ENCODE measurements around the gene HSF4.
"Not testable (repeated sequence)": the region's sequence is repeated elsewhere in the genome, so short reads cannot be mapped to it uniquely, and the experiment has no call there.

Gene HSF4, protein sequence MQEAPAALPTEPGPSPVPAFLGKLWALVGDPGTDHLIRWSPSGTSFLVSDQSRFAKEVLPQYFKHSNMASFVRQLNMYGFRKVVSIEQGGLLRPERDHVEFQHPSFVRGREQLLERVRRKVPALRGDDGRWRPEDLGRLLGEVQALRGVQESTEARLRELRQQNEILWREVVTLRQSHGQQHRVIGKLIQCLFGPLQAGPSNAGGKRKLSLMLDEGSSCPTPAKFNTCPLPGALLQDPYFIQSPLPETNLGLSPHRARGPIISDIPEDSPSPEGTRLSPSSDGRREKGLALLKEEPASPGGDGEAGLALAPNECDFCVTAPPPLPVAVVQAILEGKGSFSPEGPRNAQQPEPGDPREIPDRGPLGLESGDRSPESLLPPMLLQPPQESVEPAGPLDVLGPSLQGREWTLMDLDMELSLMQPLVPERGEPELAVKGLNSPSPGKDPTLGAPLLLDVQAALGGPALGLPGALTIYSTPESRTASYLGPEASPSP

DNA sequence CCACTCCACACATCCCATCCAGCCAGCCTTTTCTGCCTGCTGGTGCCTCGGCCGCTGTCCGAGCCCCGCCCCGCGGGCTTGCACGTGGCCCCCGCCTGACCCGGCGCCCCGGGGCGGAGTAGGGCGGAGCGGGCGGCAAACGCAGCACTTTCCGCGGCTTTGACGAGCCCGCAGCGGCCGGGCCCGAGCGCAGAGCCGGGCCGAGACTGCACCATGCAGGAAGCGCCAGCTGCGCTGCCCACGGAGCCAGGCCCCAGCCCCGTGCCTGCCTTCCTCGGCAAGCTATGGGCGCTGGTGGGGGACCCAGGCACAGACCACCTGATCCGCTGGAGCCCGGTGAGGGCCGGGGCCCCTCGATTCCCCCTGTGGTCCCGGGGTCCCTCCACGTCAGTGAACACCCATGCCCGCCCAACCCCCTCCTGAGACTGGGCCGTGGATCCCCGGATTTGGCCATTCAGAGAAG lies at the start of gene HSF4:
Gene HSF4 (plus strand): TSS at position 147 of the 463 bp plus-strand sequence. CDS start 67 bp downstream, at position 214.
- no peak for DNase-seq (ENCODE audit: low read depth in 2 of 2)

DNA sequence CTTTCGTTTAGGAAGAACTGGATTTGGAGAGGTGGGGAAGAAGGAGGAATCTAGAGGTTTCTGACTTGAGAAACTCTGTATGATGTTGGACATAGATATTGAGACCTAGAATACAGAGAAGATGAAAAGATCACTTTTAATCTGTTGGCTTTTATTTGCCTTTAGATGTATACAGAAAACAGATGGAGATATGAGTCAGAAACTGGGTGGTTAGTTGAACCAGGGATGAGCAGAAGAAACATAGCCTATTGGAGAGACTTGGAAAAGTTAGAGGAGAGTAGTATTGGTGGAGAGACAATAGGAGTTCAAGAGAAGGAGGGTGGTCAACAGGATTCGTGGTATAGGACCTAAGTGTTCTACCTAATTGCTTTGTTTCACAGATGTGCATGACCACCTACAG lies 49.8 kb upstream of the HSF4 start:
- DNase-seq (ENCODE audit: low read depth in 2 of 2): no peak

DNA sequence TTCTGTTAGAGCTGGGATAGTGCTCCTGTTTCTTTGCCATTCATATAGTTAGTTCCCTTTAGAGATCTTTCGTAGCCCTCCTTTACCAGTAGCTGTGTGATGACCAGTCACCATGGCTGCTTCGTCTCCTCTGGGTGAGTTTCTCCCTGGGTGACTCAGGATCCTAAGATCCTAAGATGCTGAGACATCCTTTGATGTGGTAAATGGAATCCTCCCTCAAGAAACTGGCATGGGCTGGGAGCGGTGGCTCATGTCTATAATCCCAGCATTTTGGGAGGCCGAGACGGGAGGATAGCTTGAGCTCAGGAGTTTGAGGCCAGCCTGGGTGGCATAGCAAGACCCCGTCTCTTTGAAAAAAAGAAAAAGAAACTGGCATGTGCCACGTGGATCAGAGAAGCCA lies 48.9 kb upstream of the HSF4 start:
- no peak for DNase-seq (ENCODE audit: low read depth in 2 of 2)

DNA sequence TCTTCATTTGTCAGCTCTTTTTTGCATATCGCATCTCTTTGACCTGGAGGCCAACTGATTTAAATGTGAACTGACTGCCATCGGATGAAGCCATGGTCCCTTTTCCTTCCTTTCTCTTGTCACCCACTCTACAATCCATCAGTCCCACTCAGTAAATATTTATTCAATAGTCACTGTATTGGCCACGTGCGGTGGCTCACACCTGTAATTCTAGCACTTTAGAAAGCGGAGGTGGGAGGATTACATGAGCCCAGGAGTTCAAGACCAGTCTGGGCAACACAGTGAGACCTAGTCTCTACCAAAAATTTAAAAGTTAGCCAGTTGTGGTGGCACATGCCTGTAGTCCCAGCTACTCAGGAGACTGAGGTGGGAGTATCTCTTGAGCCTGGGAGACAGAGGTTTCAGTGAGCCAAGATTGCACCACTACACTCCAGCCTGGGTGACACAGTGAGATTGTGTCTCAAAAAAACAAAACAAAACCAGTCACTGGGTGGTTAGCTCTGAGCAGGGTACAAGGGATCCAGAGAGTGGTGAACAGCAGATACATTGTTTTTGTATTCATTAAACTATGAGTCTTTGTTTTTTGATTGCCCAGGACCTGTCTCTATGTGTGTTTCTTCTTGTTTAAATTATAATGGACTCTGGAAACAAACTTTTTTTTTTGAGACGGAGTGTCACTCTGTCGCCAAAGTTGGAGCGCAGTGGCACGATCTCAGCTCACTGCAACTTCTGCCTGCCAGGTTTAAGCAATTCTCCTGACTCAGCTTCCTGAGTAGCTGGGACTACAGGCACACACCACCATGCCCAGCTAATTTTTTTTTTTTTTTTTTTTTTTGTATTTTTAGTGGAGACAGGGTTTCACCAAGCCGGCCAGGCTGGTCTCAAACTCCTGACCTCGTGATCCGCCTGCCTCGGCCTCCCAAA lies 47.9 kb upstream of the HSF4 start:
- DNase-seq (ENCODE audit: low read depth in 2 of 2): no peak

DNA sequence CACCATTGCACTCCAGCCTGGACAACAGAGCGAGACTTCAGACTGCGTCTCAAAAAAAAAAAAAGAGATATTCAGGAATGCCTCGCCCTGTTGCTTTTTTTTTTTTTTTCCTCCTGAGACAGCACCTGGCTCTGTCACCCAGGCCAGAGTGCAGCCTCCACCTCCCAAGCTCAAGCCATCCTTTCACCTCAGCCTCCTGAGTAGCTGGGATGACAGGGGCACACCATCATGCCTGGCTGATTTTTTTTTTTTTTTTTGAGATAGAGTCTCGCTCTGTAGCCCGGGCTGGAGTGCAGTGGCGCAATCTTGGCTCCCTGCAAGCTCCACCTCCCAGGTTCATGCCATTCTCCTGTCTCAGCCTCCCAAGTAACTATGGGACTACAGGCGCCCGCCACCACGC lies 46.8 kb upstream of the HSF4 start:
- DNase-seq (ENCODE audit: low read depth in 2 of 2): no peak

DNA sequence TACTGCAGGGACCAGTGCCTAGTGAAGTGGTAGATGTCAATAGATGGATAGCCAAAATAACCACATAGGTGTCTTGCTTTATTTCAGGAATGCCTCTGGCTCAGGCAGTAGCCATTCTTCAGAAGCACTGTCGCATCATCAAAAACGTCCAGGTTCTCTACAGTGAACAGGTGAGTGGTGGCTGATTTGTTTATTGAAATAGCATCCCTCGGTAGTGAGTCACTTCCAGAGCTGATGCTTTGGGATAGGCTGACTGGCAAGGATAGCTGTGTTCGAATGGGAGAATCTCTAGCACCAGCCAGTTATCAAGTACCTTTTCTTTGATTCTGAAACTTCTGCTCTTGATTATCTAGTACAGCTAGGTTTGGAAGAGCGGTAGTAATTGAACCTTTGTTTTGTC lies 44.5 kb upstream of the HSF4 start:
- no peak for DNase-seq (ENCODE audit: low read depth in 2 of 2)

DNA sequence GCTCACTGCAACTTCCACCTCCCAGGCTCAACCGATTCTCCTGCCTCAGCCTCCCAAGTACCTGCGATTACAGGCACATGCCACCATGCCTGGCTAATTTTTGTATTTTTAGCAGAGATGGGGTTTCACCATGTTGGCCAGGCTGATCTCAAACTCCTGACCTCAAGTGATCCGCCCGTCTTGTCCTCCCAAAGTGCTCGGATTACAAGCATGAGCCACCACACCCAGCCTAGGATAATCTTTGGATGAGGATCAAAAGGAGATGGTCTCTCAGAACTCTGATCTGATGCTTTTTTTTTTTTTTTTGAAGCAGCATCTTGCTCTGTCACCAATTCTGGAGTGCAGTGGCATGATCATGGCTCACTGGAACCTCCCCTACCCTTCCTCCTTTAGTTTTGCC lies 41.7 kb upstream of the HSF4 start:
- DNase-seq (ENCODE audit: low read depth in 2 of 2): not testable (repeated sequence)

DNA sequence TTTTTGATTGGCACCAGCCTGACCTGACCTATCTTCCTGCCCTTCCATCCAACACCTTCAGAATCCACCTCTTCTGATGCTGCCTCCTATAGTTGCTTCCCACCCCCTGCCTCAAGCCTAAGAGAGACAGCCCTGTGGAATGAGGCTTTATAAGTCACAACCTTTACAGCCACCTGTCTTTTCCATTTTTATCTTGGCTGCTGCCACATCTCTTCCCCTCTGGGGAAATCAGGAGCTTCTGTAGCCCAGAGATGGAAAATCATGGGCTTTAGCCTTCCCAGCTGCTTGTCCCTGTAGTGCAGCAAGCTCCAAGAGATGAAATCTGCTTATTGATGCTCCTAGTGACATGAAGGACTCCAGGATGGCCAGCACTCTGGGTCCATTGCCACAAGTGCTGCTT lies 36.1 kb upstream of the HSF4 start:
- no peak for DNase-seq (ENCODE audit: low read depth in 2 of 2)

DNA sequence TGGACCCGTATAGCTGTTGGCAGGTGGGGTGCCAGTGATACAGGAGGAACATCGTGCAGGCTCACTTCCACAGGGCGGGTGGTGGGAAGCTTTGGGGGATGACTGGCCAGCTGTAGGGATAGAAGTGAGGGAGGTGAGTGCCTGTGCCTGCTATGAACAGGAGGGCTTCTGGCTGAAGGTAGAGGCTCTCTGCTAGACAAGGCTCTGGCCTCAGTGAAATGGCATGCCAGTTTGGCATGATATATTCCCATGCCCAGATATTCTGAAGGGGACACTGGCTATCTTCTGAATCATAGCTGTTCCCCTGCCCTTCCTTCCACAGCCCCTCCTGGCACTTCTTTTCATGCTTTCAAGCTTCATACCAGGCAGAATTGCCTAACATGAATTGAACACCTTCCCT lies 35.7 kb upstream of the HSF4 start:
- DNase-seq (ENCODE audit: low read depth in 2 of 2): no peak

DNA sequence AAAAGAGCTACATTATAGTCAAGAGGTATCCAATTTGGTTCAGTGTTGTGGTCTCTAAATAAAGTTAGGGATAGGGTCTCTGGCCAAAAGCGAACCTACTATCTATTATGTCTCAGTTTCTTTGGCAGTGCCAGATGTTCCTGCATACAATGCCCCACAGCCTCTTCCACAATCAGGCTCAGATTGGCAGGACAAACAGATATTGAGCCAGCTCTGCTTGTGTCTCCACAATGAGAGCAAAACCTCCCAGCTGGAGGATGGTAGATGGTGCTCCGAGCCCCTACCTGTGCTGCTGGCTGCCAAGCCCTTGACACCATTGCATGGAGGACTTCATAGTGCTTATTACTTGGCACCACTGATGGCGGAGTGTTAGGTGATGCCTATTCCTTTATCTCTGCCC lies 35.1 kb upstream of the HSF4 start:
- no peak for DNase-seq (ENCODE audit: low read depth in 2 of 2)

DNA sequence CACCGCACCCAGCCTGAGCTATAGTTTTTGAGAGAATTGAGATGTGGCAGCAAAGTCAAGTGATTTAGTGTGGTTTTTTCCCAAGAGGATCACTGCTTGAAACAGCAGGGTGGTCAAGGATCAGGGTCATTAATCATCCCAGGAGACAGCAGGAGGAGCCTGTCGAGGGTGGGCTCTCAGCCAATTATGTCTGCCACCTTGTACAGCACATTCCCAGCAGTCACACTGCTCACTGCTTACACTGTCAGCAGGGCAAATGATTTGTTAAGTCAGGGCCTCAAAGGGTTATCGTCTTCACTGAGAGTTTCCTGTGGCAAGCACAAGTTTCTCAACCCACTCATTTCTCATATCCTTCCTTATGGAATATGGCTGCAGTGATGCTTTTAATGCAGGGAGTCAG lies 26.9 kb upstream of the HSF4 start:
- no peak for DNase-seq (ENCODE audit: low read depth in 2 of 2)

DNA sequence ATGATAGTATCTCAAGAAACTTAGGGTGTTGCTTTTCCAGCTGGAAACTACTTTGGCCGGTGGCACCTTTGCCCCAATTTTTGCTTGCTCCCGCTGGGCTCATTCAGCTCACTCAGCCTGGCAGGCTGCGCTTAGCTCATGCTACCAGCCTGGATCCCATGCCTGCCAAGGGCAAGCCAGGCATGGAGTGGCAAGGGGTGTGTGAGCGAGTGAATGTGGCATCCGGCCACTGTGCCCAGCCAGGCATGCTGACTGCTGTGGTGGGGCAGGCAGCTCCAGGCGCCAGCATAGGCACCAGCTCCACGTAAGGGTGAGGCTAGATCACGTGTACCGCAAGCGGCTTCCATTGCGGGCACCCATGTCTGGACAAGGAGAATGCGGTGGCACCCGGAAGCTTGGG lies 23.2 kb upstream of the HSF4 start:
- no peak for DNase-seq (ENCODE audit: low read depth in 2 of 2)

DNA sequence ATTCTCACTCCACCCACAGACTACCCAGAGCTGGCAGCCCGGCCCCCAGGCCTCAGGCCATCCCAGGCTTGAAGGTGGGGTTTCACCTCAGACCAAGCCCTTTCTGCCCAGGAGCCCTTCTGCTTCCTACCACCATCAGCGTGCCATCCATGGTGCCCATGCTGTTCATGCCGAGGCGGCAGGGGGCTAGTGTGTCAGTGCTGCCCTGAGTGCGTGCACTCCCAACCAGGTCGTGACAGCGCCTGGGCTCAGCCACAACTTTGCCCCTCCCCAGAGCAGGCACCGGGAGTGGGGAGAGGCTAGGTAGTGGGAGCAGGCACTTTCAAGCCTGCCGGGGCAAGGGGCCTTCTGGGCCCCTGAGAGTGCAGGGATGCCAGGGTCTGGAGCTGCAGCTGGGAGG lies 22.2 kb upstream of the HSF4 start:
- DNase-seq (ENCODE audit: low read depth in 2 of 2): no peak

DNA sequence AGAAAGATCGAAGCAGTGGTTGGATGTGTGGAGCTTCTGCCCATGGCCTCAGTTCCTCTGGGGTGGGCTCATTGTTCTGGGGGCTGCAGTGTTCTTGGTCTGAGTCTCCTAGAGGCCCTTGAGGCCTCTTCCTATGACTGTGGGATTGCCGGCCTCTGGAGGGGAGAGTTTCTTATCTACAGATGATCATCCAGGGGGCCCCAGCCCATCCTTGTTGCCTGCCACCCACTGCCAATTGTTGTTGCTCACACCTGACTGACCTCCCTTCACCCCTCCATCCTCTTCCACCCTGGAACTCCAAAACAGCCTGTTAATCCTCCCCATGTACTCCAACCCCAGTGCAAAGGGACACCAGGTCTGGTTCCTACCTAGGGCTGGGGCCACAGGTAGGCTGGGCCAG lies 19.6 kb upstream of the HSF4 start:
- no peak for DNase-seq (ENCODE audit: low read depth in 2 of 2)

DNA sequence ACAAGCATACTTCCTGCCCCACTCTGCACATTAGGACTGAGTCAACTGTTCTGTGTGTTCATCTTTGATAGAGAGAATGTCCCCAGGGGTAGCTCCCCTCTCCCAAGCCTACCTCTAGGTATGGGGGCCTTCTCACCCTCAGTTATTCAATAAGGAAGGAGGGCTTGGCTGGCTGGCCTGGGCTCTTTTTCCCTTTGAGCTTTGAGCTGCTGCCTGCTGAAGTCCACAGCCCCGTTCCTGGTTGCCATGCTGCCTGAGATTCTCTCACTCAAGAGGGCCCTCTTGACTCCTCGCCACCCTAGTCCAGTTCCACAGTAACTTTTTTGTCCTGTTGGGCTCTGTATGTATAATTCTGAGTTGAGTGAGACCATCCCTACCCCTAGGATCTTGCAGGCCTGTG lies 18.8 kb upstream of the HSF4 start:
- no peak for DNase-seq (ENCODE audit: low read depth in 2 of 2)

DNA sequence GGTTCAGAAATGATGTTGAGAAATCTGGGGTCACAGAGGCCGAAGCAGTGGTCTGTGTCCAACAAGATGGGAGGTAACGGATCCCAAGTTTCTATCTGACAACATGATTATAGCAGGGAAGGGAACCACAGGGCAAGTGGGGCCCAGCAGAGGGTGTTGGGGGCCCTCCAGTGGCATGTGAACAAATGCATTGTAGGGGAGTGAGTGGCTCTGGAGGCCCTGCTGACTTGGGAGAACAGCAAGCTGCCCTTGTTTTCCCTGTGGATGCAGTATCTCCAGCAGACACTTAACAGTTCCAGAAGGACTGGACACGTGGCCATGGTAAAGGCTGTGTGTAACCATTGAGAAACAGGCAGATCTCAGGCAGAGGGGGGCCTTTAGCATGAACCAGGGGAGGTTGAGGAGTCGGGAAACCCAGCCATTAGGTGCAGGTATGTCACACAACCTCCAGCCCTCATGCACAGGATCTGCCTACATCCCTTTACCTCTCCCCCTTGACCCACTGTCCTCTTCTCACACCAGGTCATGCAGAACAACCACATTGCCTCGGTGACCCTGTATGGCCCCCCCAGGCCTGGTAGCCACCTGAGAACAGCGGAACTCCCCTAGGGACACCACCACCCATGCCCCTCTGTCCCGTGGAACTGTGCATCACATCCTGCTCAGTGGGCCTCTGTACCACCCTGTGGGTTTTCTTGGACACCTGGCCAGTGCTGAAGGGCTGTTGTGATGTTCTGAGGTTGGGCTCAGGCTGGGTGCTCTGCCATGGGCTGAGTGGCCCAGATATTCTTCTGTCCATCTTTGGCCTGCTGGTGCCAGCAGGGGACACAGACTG lies 17.8 kb upstream of the HSF4 start:
- no peak for DNase-seq (ENCODE audit: low read depth in 2 of 2)

DNA sequence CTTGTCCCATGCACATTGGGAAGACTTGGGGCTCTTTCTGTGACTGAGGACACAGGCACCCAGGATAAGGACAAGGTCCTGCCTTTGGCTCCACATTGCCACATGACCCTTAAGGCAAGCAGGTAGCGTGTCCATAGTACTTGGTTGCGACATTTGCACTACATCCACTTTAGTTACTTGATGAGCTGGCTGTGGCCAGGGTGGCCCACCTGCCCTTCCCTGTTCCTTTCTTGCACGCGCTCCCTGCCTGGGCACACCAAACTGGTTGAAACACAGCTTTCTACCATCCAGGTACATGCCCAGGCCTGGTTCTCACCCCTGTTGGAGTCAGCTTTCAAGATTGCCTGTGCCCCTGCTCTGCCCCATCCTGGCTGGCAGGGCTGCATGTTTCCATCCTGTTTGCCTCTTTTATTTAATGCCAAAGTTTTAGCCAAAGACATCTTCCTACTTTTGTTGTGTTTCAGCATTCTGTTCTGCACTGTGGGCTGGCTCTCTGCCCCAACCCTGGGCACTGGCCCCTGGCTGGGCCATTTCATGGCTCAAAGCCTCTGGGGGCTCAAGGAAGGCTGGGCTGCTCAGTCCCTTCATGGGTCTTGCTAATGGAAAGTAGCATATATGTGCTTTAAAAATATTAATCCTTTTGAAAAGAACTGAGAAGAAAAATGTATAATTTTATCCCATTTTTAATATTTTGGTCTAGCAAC lies 17.0 kb upstream of the HSF4 start:
- no peak for DNase-seq (ENCODE audit: low read depth in 2 of 2)

DNA sequence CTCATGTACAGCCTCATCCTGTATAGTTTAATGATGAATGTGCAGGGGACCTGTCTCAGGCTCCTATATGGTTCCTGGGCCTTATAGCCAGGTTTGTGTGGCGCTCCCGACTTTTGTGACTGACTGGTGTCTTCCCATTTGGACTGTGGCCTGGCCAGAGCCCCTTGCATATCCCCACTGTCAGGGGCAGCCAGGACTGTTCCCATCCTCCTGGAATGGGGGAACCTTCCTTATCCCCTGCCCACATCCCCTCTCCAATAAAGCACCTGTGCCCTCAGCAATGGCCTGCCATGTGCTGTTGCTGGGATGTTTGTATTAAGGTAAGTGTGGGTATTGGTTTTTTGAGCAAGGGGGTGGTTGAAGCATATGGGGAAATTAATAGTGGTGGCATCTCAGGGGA lies 16.3 kb upstream of the HSF4 start:
- no peak for DNase-seq (ENCODE audit: low read depth in 2 of 2)

DNA sequence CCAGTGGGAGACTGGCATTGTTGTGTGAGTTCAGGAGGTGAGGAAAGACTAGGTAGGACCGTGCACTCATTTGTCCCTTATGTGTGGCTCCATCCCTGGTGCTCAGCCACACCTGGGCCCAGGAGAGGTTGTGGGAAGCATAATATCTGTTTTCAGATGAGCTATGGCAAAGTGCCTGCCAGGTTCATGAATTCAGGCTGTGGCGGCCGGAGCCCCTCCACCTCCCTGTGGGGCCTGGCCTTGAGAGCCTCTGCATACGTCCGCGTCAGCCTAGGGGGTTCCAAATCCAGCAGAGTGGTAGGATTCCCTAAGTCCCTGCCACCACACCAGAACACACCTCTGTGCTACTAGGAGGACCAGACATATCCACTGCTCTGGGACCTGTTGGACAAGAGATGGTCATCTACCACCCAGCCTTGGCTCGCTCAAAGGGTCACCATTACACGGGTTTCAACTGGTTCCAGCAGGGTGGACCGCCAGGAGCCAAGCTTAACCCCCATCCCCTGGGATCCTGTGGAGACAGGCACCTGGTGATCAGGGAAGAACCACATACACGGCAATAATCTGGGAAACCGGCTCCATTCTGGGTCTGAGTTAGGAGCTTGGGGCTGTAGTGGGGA lies 15.8 kb upstream of the HSF4 start:
- no peak for DNase-seq (ENCODE audit: low read depth in 2 of 2)

DNA sequence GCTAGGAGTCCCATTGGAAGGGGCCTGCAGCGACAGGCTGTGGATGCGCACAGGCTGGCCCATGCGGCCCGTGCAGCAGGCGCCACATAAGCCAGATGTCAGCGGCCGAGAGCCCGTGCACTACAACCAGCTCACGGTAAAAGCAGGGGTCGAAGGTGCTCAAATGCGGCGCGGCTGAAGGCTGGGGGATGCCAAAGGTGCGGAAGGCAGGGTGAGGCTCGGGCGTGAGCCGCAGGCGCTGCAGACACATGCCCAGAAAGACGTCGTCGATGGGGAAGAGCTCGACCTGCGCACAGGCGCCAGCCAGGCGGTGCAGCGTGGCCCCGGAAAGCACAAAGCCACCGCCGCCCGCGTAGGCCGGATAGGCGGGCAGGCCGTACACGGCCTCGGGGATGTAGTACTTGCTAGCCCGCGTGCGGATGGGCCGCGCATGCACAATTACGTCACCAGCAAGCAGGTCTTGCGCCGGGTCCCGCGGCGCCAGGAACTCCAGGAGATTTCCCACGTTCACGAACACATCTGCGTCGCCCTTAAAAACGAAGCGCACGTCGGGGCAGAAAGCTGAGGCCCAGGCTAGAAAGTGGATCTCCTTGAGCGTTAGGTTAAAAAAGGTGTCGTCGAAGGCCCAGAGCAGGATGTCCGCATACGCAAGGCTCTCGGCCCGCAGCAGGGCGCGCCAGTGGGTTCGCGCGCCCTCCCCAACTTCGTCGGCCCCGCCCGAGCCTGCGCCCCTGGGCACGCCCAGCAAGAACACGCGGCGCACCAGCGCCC lies 15.1 kb upstream of the HSF4 start:
- no peak for DNase-seq (ENCODE audit: low read depth in 2 of 2)
